GM23338 (cell line): ENCODE measurements around the gene SLC39A11. TPM values are rescaled to one million over a fixed set of nuclear protein-coding genes. Genes with fewer than 3 reads are reported as not detected.

Experiments used
- ATAC-seq: fragments of 200-7000 bp; cut with Tn5 transposase; 3 replicates; pipeline ENCODE4 v1.9.1; 2020
- DNase-seq: peaks from one replicate; pipeline ENCODE4 v3.0.0-alpha.2; 2015; ENCODE audit warnings: low spot score
- H2AFZ ChIP-seq: fragments of 200-600 bp; sonication (generic); 2 replicates; pipeline ENCODE4 v1.8.0; 2016; ENCODE audit warnings: antibody characterized with exemption, mild to moderate bottlenecking, moderate library complexity
- H3F3A ChIP-seq: fragments of 200-600 bp; sonication (generic); replicated peaks from 2 replicates; pipeline ENCODE4 v1.8.0; 2017; ENCODE audit warnings: antibody characterized with exemption, mixed run types, low read depth
- H3K27ac ChIP-seq: fragments of 200-600 bp; sonication (generic); 2 replicates; pipeline ENCODE4 v1.6.1; 2016; ENCODE audit warnings: low read depth
- H3K27me3 ChIP-seq: fragments of 200-600 bp; sonication (generic); 2 replicates; pipeline ENCODE4 v1.8.0; 2016; ENCODE audit warnings: mild to moderate bottlenecking, mixed run types, moderate library complexity; ENCODE audit not compliant: insufficient read depth
- H3K36me3 ChIP-seq: fragments of 200-600 bp; sonication (generic); 2 replicates; pipeline ENCODE4 v1.8.0; 2016; ENCODE audit warnings: mild to moderate bottlenecking; ENCODE audit not compliant: insufficient read depth
- H3K4me1 ChIP-seq: fragments of 200-600 bp; sonication (generic); 2 replicates; pipeline ENCODE4 v1.8.0; 2016; ENCODE audit warnings: mild to moderate bottlenecking, moderate library complexity; ENCODE audit not compliant: insufficient read depth
- H3K4me2 ChIP-seq: fragments of 200-600 bp; sonication (generic); 2 replicates; pipeline ENCODE4 v1.7.1; 2017; ENCODE audit warnings: mixed run types
- H3K4me3 ChIP-seq: fragments of 200-600 bp; sonication (generic); 2 replicates; pipeline ENCODE4 v1.6.1; 2016; ENCODE audit warnings: mixed run types
- H3K79me2 ChIP-seq: fragments of 200-600 bp; sonication (generic); replicated peaks from 2 replicates; pipeline ENCODE4 v1.8.0; 2017; ENCODE audit warnings: mild to moderate bottlenecking; ENCODE audit not compliant: insufficient read depth
- H3K9me2 ChIP-seq: fragments of 200-600 bp; sonication (generic); 2 replicates; pipeline ENCODE4 v1.8.0; 2017; ENCODE audit not compliant: insufficient read depth
- H4K20me1 ChIP-seq: fragments of 200-600 bp; sonication (generic); replicated peaks from 2 replicates; pipeline ENCODE4 v1.8.0; 2017; ENCODE audit warnings: mild to moderate bottlenecking; ENCODE audit not compliant: insufficient read depth
- H3K27ac Mint-ChIP-seq: 2 replicates; pipeline ENCODE4 v1.8.0; 2020; ENCODE audit warnings: inconsistent platforms, mild to moderate bottlenecking, moderate library complexity, mixed read lengths
- H3K27me3 Mint-ChIP-seq: 3 replicates; pipeline ENCODE4 v1.8.0; 2022; ENCODE audit warnings: low read depth, mild to moderate bottlenecking, moderate library complexity, mixed read lengths, inconsistent platforms; ENCODE audit not compliant: insufficient read depth, poor library complexity
- H3K36me3 Mint-ChIP-seq: 3 replicates; pipeline ENCODE4 v1.8.0; 2021; ENCODE audit warnings: low read depth, mild to moderate bottlenecking, inconsistent platforms, moderate library complexity, mixed read lengths
- H3K4me1 Mint-ChIP-seq: 3 replicates; pipeline ENCODE4 v1.8.0; 2020; ENCODE audit warnings: mild to moderate bottlenecking, inconsistent platforms, mixed read lengths
- H3K4me3 Mint-ChIP-seq: 3 replicates; pipeline ENCODE4 v1.8.0; 2021; ENCODE audit warnings: moderate library complexity, mild to moderate bottlenecking, inconsistent platforms, mixed read lengths
- H3K9me3 Mint-ChIP-seq: 3 replicates; pipeline ENCODE4 v1.8.0; 2020; ENCODE audit warnings: moderate library complexity, mild to moderate bottlenecking, inconsistent platforms, mixed read lengths
- CREB1 ChIP-seq: fragments of 250-450 bp; sonication (Bioruptor Pico); IDR thresholded peaks from 2 replicates; pipeline ENCODE4 v1.5.0; 2020; ENCODE audit warnings: low read depth, mild to moderate bottlenecking, moderate library complexity
- ETS1 ChIP-seq: IDR thresholded peaks from 2 replicates; pipeline ENCODE4 v1.6.1; 2016; ENCODE audit warnings: antibody characterized with exemption
- EZH2 ChIP-seq: fragments of 200-600 bp; sonication (generic); IDR thresholded peaks from one replicate; pipeline ENCODE4 v1.8.0; 2017; ENCODE audit warnings: antibody characterized with exemption, mild to moderate bottlenecking, low read depth; ENCODE audit not compliant: unreplicated experiment
- POLR2AphosphoS5 ChIP-seq: IDR thresholded peaks from 2 replicates; pipeline ENCODE4 v1.6.1; 2016; ENCODE audit warnings: antibody characterized with exemption, low read depth
- REST ChIP-seq: IDR thresholded peaks from one replicate; pipeline ENCODE4 v1.6.1; 2018; ENCODE audit warnings: antibody characterized with exemption; ENCODE audit not compliant: unreplicated experiment
- STAT1 ChIP-seq: IDR thresholded peaks from one replicate; pipeline ENCODE4 v1.6.1; 2016; ENCODE audit warnings: antibody characterized with exemption; ENCODE audit not compliant: unreplicated experiment
- ZNF114 ChIP-seq: fragments of 250-450 bp; sonication (Bioruptor Pico); IDR thresholded peaks from 2 replicates; pipeline ENCODE4 v1.5.0; 2020; ENCODE audit warnings: mild to moderate bottlenecking, moderate library complexity
- polyA plus RNA-seq: library from polyadenylated mRNA; unstranded; fragments of >200 nt; fragmentation: Nextera tagmentation; extraction: Ambion mirVana; gene quantifications from 2 replicates; pipeline ENCODE4 v1.2.1, GENCODE V29; 2016
- total RNA-seq: library from RNA; depleted of rRNA; stranded (reverse); fragments of >200 nt; shearing (Covaris generic); gene quantifications from 2 replicates; pipeline ENCODE4 v1.2.3, GENCODE V29; 2014
- TF ChIP-seq, protein P1 (sequence below): fragments of 250-450 bp; sonication (Bioruptor Pico); IDR thresholded peaks from 2 replicates; pipeline ENCODE4 v1.5.0; 2020; ENCODE audit warnings: mild to moderate bottlenecking, moderate library complexity

SLC39A11 gene
- total and polyA plus RNA-seq, 2 experiments from 2014 or later, result 10.8 to 18.1 TPM

- Mint-ChIP-seq H3K9me3 (no peaks in the 10 kb centered on the region), H3K27ac (no peak overlapping the region), H3K36me3 (no peaks in the 10 kb centered on the region), H3K27me3 (peaks cover 10% of the 10 kb centered on the region), H3K4me1 (peaks cover 20% of the 10 kb centered on the region), H3K4me3 (no peak overlapping the region)
- H3K9me2 ChIP-seq, result 0 out of 2 replicates have a peak, but pooled peaks cover 2% of the 10 kb centered on the region
- H3K27me3 ChIP-seq, result no peaks in the 10 kb centered on the region
- H4K20me1 ChIP-seq, result no peaks in the 10 kb centered on the region
- H3K4me3 ChIP-seq, result no peak overlapping the region
- H3K4me2 ChIP-seq, result no peak overlapping the region
- no peak overlapping the region for H2AFZ ChIP-seq
- no peak overlapping the region for H3K27ac ChIP-seq
- DNase-seq (no peak), ATAC-seq (no peak)
- H3K4me1 ChIP-seq, result peaks cover 15% of the 10 kb centered on the region
- H3K36me3 ChIP-seq, result no peaks in the 10 kb centered on the region
- TF ChIP-seq POLR2AphosphoS5, result no peak
- no peak for TF ChIP-seq ZNF114 (CRISPR knock-in tag)
- no peak for TF ChIP-seq EZH2
- TF ChIP-seq, protein P1, sequence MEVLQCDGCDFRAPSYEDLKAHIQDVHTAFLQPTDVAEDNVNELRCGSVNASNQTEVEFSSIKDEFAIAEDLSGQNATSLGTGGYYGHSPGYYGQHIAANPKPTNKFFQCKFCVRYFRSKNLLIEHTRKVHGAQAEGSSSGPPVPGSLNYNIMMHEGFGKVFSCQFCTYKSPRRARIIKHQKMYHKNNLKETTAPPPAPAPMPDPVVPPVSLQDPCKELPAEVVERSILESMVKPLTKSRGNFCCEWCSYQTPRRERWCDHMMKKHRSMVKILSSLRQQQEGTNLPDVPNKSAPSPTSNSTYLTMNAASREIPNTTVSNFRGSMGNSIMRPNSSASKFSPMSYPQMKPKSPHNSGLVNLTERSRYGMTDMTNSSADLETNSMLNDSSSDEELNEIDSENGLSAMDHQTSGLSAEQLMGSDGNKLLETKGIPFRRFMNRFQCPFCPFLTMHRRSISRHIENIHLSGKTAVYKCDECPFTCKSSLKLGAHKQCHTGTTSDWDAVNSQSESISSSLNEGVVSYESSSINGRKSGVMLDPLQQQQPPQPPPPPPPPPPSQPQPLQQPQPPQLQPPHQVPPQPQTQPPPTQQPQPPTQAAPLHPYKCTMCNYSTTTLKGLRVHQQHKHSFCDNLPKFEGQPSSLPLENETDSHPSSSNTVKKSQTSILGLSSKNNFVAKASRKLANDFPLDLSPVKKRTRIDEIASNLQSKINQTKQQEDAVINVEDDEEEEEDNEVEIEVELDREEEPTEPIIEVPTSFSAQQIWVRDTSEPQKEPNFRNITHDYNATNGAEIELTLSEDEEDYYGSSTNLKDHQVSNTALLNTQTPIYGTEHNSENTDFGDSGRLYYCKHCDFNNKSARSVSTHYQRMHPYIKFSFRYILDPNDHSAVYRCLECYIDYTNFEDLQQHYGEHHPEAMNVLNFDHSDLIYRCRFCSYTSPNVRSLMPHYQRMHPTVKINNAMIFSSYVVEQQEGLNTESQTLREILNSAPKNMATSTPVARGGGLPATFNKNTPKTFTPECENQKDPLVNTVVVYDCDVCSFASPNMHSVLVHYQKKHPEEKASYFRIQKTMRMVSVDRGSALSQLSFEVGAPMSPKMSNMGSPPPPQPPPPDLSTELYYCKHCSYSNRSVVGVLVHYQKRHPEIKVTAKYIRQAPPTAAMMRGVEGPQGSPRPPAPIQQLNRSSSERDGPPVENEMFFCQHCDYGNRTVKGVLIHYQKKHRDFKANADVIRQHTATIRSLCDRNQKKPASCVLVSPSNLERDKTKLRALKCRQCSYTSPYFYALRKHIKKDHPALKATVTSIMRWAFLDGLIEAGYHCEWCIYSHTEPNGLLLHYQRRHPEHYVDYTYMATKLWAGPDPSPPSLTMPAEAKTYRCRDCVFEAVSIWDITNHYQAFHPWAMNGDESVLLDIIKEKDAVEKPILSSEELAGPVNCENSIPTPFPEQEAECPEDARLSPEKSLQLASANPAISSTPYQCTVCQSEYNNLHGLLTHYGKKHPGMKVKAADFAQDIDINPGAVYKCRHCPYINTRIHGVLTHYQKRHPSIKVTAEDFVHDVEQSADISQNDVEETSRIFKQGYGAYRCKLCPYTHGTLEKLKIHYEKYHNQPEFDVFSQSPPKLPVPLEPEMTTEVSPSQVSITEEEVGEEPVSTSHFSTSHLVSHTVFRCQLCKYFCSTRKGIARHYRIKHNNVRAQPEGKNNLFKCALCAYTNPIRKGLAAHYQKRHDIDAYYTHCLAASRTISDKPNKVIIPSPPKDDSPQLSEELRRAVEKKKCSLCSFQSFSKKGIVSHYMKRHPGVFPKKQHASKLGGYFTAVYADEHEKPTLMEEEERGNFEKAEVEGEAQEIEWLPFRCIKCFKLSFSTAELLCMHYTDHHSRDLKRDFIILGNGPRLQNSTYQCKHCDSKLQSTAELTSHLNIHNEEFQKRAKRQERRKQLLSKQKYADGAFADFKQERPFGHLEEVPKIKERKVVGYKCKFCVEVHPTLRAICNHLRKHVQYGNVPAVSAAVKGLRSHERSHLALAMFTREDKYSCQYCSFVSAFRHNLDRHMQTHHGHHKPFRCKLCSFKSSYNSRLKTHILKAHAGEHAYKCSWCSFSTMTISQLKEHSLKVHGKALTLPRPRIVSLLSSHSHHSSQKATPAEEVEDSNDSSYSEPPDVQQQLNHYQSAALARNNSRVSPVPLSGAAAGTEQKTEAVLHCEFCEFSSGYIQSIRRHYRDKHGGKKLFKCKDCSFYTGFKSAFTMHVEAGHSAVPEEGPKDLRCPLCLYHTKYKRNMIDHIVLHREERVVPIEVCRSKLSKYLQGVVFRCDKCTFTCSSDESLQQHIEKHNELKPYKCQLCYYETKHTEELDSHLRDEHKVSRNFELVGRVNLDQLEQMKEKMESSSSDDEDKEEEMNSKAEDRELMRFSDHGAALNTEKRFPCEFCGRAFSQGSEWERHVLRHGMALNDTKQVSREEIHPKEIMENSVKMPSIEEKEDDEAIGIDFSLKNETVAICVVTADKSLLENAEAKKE (CRISPR knock-in tag), result no peak
- no peak for TF ChIP-seq CREB1 (CRISPR knock-in tag)
- no peak for TF ChIP-seq REST
- TF ChIP-seq ETS1, result no peak
- no peak for TF ChIP-seq STAT1
- no peaks in the 10 kb centered on the region for H3F3A ChIP-seq
- no peaks in the 10 kb centered on the region for H3K79me2 ChIP-seq
These were observed 374.8 kb downstream of the SLC39A11 start for GRCh38 chr17:72717676-72718075.
